ENCODE data around the gene ARAF. TPM values are rescaled to one million over a fixed set of nuclear protein-coding genes. Genes with fewer than 3 reads are reported as not detected.

The ARAF gene
- total RNA-seq, result 10 to 100 TPM; 22.5 to 40.3 (median 31.2) TPM

- no peak for TF ChIP-seq CTCF (IDR thresholded peaks at IDR 0.05; ENCODE audit: low read depth)
Measured at GRCh38 chrX:47560934-47561658, at the start of gene ARAF. Gene ARAF (plus strand): TSS chrX:47561205. CDS start chrX:47562968, 1,763 bp downstream.

GRCh38 chrX:47514533-47515235, 46.3 kb upstream of the ARAF start:
- no peak for TF ChIP-seq CTCF (IDR thresholded peaks at IDR 0.05; ENCODE audit: low read depth)

GRCh38 chrX:47515941-47516665, 44.9 kb upstream of the ARAF start:
- no peak for TF ChIP-seq CTCF (IDR thresholded peaks at IDR 0.05; ENCODE audit: low read depth)

- no peak for TF ChIP-seq CTCF (IDR thresholded peaks at IDR 0.05; ENCODE audit: low read depth)
Measured at GRCh38 chrX:47518144-47518543, 42.9 kb upstream of the ARAF start.

- no peak for TF ChIP-seq CTCF (IDR thresholded peaks at IDR 0.05; ENCODE audit: low read depth)
Measured at GRCh38 chrX:47523297-47523696, 37.7 kb upstream of the ARAF start.

- TF ChIP-seq CTCF (IDR thresholded peaks at IDR 0.05; ENCODE audit: low read depth), result no peak
Measured at GRCh38 chrX:47523713-47524166, 37.3 kb upstream of the ARAF start.

- TF ChIP-seq CTCF (IDR thresholded peaks at IDR 0.05; ENCODE audit: low read depth), result no peak
Measured at GRCh38 chrX:47529548-47529947, 31.5 kb upstream of the ARAF start.

Measured in subcutaneous adipose tissue (tissue), 4 donors.